Measurements from ENCODE around the gene FBXO8.
A peak's percentile ranks its signal among the peaks of the same experiment; 100 is the strongest.
"Not testable (repeated sequence)": the region's sequence is repeated elsewhere in the genome, so short reads cannot be mapped to it uniquely, and the experiment has no call there.

FBXO8 gene, protein sequence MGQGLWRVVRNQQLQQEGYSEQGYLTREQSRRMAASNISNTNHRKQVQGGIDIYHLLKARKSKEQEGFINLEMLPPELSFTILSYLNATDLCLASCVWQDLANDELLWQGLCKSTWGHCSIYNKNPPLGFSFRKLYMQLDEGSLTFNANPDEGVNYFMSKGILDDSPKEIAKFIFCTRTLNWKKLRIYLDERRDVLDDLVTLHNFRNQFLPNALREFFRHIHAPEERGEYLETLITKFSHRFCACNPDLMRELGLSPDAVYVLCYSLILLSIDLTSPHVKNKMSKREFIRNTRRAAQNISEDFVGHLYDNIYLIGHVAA
- total RNA-seq = 12.6 reads per million, percentile 37 among the genes with 10 or more reads in this experiment

DNA sequence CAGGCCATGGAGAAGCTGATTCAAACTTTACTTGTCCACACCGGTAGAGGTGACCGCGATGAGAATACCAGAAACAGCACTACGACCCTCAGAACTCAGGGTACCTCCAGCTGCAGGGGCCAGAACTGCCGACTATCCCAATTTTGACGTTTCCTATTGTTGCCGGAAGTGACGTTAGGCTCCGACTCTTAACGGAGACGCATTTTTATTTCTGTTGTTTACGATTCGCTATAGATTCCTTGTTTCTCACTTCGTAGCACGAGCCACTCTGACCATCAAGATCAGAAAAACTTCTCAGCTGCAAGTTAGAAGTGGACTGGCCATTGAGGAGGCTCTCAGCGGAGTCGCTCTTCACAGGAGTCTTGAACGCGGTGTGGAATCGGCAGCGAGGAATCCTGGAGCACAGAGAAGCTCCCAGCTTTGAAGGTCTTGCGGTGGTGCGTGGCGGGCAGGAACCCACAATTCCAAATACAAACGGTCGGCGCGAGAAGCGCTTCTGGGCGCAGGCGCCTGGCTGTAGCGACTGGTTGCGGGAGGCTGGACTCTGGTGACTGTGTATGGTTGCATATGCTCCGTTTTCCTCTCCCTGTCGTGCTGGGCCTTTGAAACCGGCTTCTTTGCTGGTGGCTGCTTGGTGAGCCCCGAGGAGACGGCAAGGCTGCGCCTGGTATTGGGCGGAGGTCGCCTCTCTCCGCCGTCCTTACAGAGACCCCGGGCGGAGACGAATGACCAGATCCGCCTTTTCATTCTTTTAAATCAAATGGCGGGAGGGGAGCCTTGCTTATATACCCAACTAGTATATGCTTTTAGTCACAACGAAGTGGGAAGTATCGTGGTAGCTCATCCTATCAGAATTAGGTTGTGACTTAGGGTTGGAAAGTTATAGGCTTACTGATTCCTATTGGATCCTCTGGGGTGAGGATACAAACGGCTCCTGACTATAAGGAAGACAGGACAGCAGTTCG, at the start of gene FBXO8, which contains the start of gene CEP44:
TSS of gene FBXO8 (minus strand) at position 161 of the 965 bp plus-strand sequence. CDS start 20,575 bp downstream, outside the sequence.
TSS of gene CEP44 (plus strand) at position 405 of the 965 bp plus-strand sequence. CDS start 15,211 bp downstream, outside the sequence.
- peak; percentile 61 for DNase-seq

DNA sequence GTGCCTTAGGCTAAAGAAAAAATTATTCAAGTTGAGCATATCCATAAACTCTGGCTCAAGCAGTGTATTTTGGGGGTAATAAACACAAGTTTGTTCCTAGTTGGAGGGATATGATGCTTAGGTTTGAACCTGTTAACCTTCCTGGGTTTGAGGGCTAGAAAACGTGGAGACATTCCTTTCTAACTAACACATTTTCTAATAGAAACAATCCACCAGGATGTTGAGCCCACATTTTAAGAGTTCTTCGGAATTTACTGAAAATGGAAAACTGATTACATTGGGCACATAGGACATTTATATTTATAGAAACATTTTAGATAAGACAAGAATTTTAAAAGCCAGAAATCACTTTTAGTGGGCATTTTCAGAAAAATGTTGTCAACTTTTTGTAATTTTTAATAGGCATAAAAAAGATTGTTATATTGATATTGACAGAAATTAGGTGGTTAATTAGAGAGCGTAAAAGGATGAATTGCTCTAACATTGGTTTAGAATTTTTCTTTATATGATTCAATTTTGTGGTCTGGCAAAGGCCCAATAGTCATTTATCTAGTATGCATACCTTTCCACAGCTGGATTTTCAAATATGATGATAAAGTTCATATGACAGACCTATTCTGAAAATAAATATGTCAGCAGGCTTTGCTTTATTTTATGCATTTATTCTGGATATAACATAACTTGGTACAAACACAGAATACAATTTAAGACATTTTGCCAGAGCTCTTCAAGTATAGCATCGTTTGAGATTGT, 49.5 kb upstream of the FBXO8 start:
- DNase-seq = no peak

DNA sequence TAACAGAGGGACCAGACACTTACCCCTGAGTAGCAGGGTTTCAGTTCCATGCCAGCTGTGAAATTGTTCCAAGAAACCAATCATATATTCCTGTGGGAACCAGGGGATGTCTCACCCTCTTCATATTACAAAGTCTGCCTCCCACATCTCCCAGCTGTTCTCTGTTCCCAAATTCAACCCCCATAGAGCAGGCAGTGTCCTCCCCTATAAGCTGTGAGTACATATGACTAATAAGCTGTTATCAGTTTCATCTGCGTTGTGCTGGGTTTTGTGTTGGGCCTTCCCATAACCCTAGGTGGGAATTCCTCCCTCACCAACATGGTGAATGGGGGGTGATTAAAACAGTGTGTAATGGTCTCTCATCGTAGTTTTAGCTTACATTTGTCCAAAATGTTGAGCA, 41.3 kb upstream of the FBXO8 start:
- DNase-seq = no peak

DNA sequence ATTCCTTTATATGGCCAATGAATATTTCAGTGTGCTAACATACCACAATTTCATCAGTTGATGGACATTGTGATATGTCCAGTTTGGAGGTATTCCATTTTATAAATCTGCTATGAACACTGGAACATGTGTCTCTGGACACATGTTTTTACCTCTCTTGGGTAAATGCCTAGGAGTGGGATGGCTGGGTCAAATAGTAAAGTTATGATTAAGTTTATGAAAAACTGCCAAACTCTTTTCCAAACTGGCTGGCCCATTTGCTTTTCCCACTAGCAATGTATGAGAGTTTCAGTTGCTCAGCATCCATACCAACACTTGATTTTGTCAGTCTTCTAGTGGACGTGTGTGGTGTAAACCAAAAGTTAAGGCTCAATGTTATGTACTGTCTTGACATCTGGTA, 40.8 kb upstream of the FBXO8 start:
- no peak for DNase-seq

DNA sequence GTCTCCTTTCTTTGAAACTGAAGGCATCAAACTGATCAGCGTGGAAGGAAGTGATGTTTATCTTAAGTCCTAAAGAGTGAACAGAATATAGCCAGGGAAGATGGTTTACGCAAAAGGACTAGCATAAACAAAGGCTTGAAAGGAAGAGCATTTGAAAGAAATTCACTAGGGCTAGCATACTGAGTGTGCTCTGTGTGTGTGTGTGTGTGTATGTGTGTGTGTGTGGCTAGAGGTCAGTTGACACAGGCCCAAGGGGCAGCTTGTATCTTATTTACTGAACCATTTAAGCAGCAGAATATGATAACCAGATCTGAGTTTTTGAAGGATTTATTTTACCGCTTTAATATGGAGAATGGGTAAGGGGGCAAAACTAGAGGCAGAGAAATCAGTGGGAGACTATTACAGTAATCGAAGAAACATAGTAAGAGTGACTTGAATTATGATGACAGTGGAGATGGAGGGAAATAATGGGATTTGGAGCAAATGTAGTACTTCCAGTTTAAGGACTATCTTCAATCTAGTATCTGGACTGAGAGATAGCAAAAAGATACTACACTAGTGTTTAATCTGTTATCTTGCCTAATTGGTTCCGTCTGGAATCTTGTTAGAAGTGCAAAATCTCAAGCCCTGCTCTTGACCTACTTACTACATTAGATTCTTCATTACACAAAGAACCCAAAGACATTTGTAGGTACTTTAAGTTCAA, 37.2 kb upstream of the FBXO8 start:
- no peak for DNase-seq

DNA sequence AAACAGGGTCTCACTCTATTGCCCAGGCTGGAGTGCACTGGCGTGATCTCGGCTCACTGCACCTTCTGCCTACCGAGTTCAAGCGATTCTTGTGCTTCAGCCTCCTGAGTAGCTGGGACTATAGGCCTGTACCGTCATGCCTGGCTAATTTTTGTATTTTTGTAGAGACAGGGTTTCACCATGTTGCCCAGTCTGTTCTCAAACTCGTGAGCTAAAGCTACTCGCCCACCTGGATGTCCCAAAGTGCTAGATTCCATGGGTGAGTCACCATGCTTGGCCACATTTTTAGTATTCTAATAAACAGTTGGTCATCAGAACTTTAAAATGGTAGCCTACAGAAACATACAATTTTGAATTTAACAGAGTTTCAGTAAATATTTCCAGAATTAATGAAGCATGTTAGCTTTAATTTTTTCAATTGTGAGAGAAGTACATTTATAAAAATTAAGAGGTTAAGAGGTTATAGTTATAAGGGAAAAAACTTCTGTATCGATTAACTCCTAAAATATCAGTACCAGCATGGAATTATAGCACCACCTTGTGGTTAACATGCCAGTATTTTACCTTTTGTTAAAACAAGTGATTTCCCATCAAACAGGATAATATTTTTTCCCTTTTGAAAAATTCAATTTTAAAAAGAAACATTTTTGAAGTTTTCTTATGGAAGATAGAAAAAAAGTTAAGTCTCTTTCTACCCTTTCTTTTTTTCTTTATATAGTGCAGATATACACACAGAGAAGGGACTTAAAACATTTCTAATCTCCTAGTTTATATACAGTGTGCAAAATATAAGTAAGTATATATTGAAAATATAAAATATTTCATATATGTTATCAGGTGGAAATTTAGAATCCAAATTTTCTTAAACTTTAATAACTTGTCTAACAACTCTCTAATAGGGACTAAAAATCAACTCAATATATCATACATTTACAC, 35.6 kb upstream of the FBXO8 start:
- DNase-seq = no peak

DNA sequence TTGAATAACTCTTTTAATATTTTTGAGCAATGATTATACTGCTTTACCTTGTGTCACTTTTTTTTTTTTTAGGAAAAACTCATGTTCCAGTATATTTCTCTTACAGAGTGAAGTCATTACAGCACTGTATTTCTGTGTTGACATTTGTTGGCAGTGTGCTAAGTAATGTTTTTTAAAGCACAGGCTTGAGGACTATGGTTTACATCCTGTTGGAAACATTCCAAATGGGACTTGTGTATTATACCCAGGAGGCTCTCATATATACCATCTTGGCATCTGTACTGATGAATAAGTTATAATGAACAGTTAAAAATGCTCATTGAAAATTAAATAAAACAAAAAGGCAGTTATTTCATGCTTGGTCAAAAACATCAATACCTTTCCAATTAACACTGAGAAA, 34.1 kb upstream of the FBXO8 start:
- no peak for DNase-seq

DNA sequence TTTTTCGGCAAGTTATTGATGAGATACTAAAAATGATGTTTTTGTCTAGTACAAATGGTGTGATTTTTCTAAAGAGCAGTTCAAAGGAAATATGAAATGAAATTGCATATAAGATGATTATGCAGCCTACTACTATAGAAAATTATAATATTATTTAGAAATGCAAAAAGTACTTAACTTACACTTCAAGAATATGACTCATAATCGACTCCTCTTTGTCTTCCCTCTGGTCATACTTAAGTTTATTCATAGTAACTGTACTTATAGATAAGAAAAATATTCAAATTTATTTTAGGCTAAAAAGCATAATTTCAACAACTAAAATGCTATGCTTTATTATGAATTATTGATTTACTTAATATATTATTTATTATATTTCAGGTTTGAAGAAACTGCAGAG, 33.5 kb upstream of the FBXO8 start:
- DNase-seq = no peak

DNA sequence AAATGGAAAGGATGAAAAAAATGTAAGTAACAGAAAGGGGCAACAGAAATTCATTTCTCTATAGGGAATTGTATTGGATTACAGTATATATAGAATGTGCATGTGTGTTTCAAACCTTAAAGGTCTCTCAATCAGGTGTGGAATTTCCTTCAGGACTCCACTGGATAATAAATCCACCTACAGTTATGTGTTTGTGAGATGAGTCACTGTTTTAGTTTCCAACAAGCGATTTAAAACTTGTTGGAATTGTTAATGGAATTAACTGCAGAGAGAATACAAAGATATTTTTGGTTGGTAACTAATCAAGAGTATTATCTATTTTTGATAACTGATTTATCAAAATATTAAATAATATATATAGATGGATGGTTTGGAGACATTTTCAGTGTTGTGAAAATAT, 33.1 kb upstream of the FBXO8 start:
- no peak for DNase-seq

DNA sequence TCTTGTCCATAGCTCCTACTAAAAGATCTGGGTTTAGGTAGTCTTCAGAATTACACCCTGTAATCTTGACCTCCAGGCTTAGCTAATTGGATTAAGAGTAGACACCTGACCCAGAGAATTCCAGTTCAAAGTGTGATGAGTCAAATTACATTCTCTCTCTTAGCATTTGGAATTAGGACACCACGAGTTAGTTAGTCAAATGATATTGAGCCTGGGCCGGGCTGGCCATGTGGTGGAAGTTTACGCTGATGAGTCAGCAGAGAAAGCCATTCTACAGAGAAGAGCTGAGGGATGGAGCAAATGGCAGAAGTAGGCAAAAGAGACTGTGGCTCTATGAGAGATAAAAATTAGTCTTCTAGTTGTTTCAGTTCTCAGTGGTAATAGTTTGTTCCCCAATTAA, 31.3 kb upstream of the FBXO8 start:
- no peak for DNase-seq

DNA sequence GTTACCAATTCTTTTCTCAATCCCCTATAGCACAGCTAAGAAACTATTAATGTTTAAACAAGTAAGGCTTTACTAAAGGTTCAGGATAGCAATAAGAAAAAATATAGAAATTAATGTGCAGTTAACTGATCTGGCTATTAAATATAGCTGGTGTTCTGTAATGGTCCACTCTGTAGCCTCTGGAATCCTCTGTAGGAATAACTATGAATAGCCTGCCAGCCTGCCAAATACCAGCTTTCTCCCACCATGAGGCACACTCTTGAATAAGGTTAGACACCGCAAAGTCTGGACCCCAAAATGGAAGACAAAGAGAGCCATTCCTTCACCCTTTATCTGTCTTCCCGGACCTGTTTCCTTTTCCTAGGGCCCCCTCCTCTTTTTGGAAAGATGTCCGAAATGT, 30.8 kb upstream of the FBXO8 start:
- no peak for DNase-seq

DNA sequence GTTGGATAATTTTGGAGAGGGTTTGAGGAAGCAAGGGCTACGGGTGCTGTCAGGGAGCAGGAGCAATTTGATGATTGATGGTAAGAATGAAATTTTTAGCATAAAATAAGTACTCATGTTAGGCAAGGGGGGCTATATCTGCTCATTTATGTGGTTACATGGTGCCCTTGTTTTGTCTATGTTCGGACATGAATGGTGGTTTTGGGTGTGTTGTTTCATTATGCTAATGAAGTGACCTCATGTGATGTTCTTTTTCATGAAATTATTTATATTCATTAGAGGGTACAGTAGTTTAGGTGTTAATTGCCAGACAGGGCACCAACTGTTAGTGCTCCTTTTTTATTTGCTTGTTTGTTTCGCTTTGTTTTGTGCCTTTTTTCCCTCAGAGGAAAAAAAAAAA, 29.5 kb upstream of the FBXO8 start:
- DNase-seq = no peak

DNA sequence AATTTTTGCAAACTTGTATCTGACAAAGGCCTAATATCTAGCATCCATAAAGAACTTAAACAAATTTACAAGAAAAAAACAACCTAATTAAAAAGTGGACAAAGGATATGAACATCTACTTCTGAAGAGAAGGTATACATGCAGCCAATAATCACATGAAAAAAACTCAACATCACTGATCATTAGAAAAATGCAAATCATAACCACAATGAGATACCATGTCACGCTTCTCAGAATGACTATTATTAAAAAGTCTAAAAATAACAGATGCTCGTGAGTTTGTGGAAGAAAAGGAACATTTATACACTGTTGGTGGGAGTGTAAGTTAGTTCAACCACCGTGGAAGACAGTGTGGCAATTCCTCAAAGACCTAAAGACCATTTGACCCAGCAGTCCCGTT, 24.2 kb upstream of the FBXO8 start:
- no peak for DNase-seq

DNA sequence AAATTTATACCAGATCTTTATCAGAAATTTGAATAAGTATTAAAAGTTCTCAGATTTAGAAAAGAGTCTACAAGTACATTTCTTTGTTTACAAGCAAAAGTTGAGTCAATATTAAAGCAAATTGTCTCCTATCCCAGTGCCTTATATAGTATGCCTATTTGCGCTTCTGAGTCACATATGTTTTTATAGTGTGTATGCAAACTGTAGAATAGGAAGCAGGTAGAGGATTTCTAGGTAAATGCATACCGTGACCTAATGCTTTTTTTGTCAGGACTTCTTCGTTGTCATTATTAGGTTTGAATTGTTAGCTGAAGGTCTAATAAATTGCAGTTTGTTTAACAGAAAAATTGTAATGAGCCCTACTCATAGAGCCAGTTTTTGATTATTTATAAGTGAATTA, 22.5 kb upstream of the FBXO8 start:
- DNase-seq = no peak

DNA sequence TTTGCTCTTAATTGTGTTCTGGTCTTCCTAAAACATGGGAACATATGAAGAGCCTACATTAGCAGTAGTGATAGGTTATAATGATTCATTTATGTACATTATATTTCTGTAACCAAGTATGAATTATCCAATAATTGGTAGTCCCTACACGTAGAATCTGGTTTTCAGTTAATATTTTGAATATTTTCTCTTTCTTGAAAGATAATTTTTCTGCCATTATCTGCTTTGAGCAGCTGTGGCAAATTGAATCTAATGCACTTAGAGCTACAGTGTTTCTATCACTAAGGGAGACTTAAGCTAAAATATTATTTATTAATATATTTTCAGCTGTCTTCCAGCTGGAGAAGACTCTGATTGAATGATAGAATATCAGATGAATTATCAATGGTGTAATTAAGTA, 21.2 kb upstream of the FBXO8 start:
- DNase-seq = no peak

DNA sequence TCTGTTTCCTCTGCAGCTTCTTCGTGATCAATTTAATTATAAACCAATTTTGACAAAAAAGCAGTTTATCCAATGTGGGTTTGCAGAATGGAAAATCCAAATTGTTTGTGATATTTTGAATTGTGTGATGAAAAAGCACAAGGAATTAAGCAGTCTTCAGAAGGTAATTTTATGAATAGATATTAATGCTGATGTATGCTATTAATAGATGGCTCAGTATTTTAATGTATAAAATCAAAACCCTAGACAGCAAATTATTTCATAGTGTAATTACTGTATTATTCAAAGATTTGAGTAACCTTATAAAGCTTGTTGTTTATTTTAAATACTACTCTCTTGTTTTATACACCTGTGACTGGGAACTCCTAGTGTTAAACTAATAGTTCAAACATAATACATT, 20.2 kb upstream of the FBXO8 start:
- no peak for DNase-seq

DNA sequence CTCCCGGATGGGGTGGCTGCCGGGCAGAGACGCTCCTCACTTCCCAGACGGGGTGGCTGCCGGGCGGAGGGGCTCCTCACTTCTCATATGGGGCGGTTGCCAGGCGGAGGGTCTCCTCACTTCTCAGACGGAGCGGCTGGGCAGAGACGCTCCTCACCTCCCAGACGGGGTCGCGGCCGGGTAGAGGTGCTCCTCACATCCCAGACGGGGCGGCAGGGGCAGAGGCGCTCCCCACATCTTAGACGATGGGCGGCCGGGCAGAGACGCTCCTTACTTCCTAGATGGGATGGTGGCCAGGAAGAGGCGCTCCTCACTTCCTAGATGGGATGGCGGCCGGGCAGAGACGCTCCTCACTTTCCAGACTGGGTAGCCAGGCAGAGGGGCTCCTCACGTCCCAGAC, 11.7 kb upstream of the FBXO8 start:
- not testable (repeated sequence) for DNase-seq

DNA sequence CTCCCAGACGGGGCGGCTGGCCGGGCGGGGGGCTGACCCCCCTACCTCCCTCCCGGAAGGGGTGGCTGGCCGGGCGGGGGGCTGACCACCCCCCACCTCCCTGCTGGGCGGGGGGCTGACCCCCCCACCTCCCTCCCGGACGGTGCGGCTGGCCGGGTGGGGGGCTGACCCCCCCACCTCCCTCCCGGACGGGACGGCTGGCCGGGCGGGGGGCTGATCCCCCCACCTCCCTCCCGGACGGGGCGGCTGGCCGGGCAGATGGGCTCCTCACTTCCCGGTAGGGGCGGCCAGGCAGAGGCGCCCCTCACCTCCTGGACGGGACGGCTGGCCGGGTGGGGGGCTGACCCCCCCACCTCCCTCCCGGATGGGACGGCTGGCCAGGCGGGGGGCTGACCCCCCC, 11.2 kb upstream of the FBXO8 start:
- DNase-seq = not testable (repeated sequence)

DNA sequence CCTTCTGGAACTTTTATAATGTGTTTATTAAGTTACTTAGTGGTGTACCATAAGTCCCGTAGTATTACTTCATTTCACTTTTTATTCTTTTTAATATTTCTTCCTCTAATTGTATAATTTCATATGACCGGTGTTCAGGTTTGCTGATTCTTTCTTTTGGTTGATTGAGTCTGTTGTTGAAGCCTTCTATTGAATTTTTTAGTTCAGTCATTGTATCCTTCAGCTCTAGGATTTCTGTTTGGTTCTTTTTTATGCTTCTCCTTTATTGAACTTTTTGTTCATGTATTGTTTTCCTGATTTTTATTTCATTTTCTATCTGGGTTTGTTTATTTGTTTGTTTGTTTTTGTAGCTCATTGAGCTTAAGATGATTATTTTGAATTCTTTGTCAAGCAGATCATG, 9.0 kb upstream of the FBXO8 start:
- DNase-seq = no peak

DNA sequence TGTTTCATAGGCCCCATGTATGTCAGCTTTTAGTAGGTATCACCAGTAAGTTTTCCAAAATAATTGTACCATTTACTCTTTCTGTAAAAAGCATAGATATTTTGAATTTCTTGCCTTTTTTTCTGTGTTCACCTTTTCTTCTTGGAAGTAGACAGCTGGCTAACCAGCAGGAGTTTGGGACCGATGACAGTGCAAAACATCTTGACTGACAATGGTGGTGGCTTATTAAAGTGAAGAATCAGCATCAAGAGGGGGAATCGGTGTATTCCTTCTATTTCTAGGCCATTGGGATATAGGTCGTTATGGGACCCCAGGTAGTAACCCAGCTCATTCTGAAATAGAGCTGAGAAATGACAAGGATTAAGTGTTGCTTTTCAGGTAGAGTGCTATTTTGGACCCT, 3.4 kb upstream of the FBXO8 start:
- DNase-seq = no peak

DNA sequence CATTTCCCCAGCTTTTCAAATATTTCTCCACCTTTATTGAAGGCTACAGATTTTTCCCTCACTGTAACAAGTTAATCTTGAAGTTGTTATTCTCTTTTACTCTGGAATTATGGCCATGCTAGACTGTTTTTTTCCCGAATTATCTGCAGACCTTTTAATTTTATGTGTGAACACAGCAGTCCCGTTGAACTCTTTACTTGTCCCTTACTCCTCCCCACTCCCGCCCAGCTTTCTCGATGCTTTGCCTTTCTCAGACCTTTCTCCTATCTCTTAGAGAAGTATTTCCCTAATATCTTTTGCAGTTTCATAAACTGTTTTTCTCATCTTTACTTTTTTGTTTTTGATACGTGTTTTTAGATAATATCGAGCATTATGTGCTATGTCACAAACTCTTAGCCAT, 1.0 kb upstream of the FBXO8 start:
- DNase-seq = no peak
